Keratinocyte (primary cell): ENCODE measurements around the gene SCAMP2. TPM values are rescaled to one million over a fixed set of nuclear protein-coding genes. Genes with fewer than 3 reads are reported as not detected.
A peak's percentile ranks its signal among the peaks of the same experiment; 100 is the strongest.

Source experiments
- DNase-seq: peaks from one replicate; pipeline ENCODE4 v3.0.0-alpha.2; 2011; ENCODE audit warnings: low read depth, missing footprints, low spot score
- FAIRE-seq: peaks from 2 replicates; lab custom pipeline; 2011; peaks lifted over from hg19 to GRCh38; lab: Jason Lieb, UNC
- H2AFZ ChIP-seq: 2 replicates; pipeline ENCODE4 v1.6.0; 2012; ENCODE audit warnings: low read length, control low read depth, inconsistent platforms; ENCODE audit not compliant: control insufficient read depth
- H3K27ac ChIP-seq: 2 replicates; pipeline ENCODE4 v1.5.1; 2011; ENCODE audit warnings: low read length; ENCODE audit not compliant: control insufficient read depth, insufficient read depth
- H3K27me3 ChIP-seq: 3 replicates; pipeline ENCODE4 v1.6.0; 2011; ENCODE audit warnings: low read length; ENCODE audit not compliant: control insufficient read depth, insufficient read depth; ENCODE audit errors: extremely low read depth
- H3K36me3 ChIP-seq, 2 experiments: 2 replicates in 1 of 2; 3 replicates in 1 of 2; pipeline ENCODE4 v1.5.1; 2011; ENCODE audit warnings: low read length in 2 of 2, mild to moderate bottlenecking in 1 of 2; ENCODE audit not compliant: control insufficient read depth in 2 of 2, insufficient read depth in 2 of 2; ENCODE audit errors: extremely low read depth in 1 of 2
- H3K4me1 ChIP-seq: 3 replicates; pipeline ENCODE4 v1.5.1; 2011; ENCODE audit warnings: low read length; ENCODE audit not compliant: control insufficient read depth, insufficient read depth; ENCODE audit errors: extremely low read depth
- H3K4me2 ChIP-seq: 3 replicates; pipeline ENCODE4 v1.6.0; 2011; ENCODE audit warnings: low read depth, low read length; ENCODE audit not compliant: control insufficient read depth, insufficient read depth; ENCODE audit errors: extremely low read depth
- H3K4me3 ChIP-seq, 3 experiments: fragments of 200-600 bp in 1 of 3; sonication (generic) in 1 of 3; 2 replicates in 2 of 3; 3 replicates in 1 of 3; pipeline ENCODE4 v1.5.1; 2011 to 2016; ENCODE audit warnings: low read length in 3 of 3, mild to moderate bottlenecking in 3 of 3, control low read depth in 2 of 3, inconsistent platforms in 1 of 3, low read depth in 1 of 3, mixed read lengths in 1 of 3, mixed run types in 1 of 3, moderate library complexity in 1 of 3; ENCODE audit not compliant: control insufficient read depth in 2 of 3, insufficient read depth in 2 of 3; ENCODE audit errors: extremely low read depth in 1 of 3
- H3K79me2 ChIP-seq: 2 replicates; pipeline ENCODE4 v1.6.0; 2012; ENCODE audit warnings: low read length; ENCODE audit not compliant: control insufficient read depth, insufficient read depth
- H3K9ac ChIP-seq: 3 replicates; pipeline ENCODE4 v1.6.0; 2011; ENCODE audit warnings: low read length; ENCODE audit not compliant: control insufficient read depth, insufficient read depth; ENCODE audit errors: extremely low read depth
- H3K9me1 ChIP-seq: 3 replicates; pipeline ENCODE4 v1.6.0; 2011; ENCODE audit warnings: low read length; ENCODE audit not compliant: control insufficient read depth, insufficient read depth; ENCODE audit errors: extremely low read depth
- H3K9me3 ChIP-seq: 2 replicates; pipeline ENCODE4 v1.5.1; 2012; ENCODE audit warnings: low read depth, low read length; ENCODE audit not compliant: control insufficient read depth
- H4K20me1 ChIP-seq: 3 replicates; pipeline ENCODE4 v1.6.0; 2011; ENCODE audit warnings: low read length; ENCODE audit not compliant: control insufficient read depth, insufficient read depth; ENCODE audit errors: extremely low read depth
- EZH2 ChIP-seq: IDR thresholded peaks from one replicate; pipeline ENCODE4 v1.6.1; 2012; ENCODE audit warnings: inconsistent platforms, mild to moderate bottlenecking, low read length, moderate library complexity
- dilution Hi-C: fragments of 300-500 bp; cut with MboI; formaldehyde crosslinking; loops from one replicate; pipeline ENCODE4 v1.7.0; 2020; ENCODE audit warnings: low sequenced_read_pairs; ENCODE audit not compliant: extremely low pct_ligation_motif_present
- polyA minus RNA-seq, 3 experiments: library from RNA; depleted of rRNA, polyadenylated mRNA; stranded (reverse); fragments of >200 nt; gene quantifications; 1 replicate in 1 of 3; 2 replicates in 1 of 3; 3 replicates in 1 of 3; pipeline ENCODE4 v1.2.3, GENCODE V29; 2011
- polyA plus RNA-seq, 5 experiments: library from polyadenylated mRNA; depleted of rRNA in 3 of 5; stranded (reverse) in 3 of 5; stranded (forward) in 1 of 5; unstranded in 1 of 5; fragments of >200 nt; gene quantifications; 1 replicate in 1 of 5; 2 replicates in 3 of 5; 3 replicates in 1 of 5; pipeline versions ENCODE4 v1.2.1 to v1.2.3, GENCODE V29; 2011 to 2012; ENCODE audit warnings: missing spikeins in 2 of 5, low read depth in 1 of 5, low replicate concordance in 1 of 5
- TF ChIP-seq, protein P1 (sequence below), 3 experiments: IDR thresholded peaks in 1 of 3; conservative IDR thresholded peaks in 1 of 3; optimal IDR thresholded peaks in 1 of 3; 2 replicates in 2 of 3; 3 replicates in 1 of 3; pipeline versions ENCODE3 to v1.5.1; 2011; ENCODE audit warnings: low read length in 3 of 3, mild to moderate bottlenecking in 3 of 3, moderate library complexity in 2 of 3, control low read depth in 1 of 3, inconsistent platforms in 1 of 3; ENCODE audit not compliant: insufficient read depth in 2 of 3; ENCODE audit errors: extremely low read depth in 1 of 3

The SCAMP2 gene, protein sequence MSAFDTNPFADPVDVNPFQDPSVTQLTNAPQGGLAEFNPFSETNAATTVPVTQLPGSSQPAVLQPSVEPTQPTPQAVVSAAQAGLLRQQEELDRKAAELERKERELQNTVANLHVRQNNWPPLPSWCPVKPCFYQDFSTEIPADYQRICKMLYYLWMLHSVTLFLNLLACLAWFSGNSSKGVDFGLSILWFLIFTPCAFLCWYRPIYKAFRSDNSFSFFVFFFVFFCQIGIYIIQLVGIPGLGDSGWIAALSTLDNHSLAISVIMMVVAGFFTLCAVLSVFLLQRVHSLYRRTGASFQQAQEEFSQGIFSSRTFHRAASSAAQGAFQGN
- polyA plus RNA-seq (72.8 to 114 TPM (median 83.5 TPM) in 3 replicates), polyA minus RNA-seq (147 to 181 TPM (median 180 TPM) in 3 replicates)
- 14.4 TPM for polyA plus RNA-seq (2011; ENCODE audit: low read depth)
- polyA plus RNA-seq (2011; cell fraction: cytosol; rRNA removed): 78.6 and 111 TPM in 2 replicates
- polyA plus RNA-seq (2011; cell fraction: nucleus; rRNA removed): 132 and 147 TPM in 2 replicates
- polyA plus RNA-seq (2012; ENCODE audit: low replicate concordance): 58.0 and 72.4 TPM in 2 replicates
- 136 TPM for polyA minus RNA-seq (2011; cell fraction: cytosol; rRNA and poly(A)+ RNA removed)
- polyA minus RNA-seq (2011; cell fraction: nucleus; rRNA and poly(A)+ RNA removed): 79.8 and 97.4 TPM in 2 replicates

DNA sequence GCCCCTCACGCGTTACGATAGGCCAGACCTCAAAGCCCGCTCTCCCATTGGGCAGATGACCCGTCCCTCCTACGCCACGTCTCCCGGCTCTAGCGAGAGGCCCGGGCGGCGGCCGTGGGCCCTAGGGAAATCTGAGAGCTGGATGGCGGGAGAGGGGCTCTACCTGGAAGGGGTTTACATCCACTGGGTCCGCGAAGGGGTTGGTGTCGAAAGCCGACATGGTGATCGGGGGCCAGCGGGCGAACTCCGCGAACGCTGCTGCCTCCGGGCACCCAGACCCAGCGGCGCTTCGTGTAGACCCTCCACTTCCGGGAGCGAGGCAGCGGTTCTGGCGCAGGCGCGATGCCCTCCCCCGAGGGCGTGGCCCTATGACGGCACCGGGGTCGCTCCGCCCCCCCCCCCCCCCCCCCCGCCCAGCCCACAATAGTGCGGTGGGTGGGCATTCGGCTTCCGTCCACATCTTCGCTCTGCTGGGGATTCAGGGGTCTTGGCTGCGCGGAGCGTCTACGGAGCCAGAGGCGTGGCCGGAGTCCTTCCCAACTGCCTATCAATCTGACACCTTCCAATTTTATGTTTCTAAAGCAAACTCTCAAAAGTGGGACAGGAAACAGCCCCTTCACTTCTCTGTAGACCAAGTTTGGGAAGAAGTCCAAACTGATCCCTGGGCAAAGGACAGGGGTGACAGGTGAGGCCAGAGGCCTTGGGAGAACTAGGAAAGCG lies at the start of gene SCAMP2:
SCAMP2 (minus strand) TSS at position 330 of the 720 bp plus-strand sequence; CDS start at position 220, 110 bp downstream.
- no peaks in the 10 kb centered on the region for H3K9me3 ChIP-seq
- dilution Hi-C loops: no loop called here
- peak within 1 kb of the TSS; percentile 93 for H2AFZ ChIP-seq
- H3K79me2 ChIP-seq: peaks cover 39% of the 10 kb centered on the region
- no peaks in the 10 kb centered on the region for H3K27me3 ChIP-seq
- peaks cover 13% of the 10 kb centered on the region for H4K20me1 ChIP-seq
- DNase-seq (peak; percentile 42), FAIRE-seq (no peak)
- peak within 1 kb of the TSS; percentile 91 for H3K27ac ChIP-seq
- peak within 1 kb of the TSS; percentile 94 for H3K9ac ChIP-seq
- peak within 1 kb of the TSS; percentile 87 for H3K4me2 ChIP-seq
- peaks cover 33% of the 10 kb centered on the region for H3K4me1 ChIP-seq
- H3K4me3 ChIP-seq: peak within 1 kb of the TSS; percentile 62 to 80 (median 74)
- H3K36me3 ChIP-seq: peaks cover 0 to 3% of the 10 kb centered on the region in 2 experiments
- H3K9me1 ChIP-seq: peaks cover 4% of the 10 kb centered on the region
- TF ChIP-seq EZH2: no peak
- TF ChIP-seq, protein P1, sequence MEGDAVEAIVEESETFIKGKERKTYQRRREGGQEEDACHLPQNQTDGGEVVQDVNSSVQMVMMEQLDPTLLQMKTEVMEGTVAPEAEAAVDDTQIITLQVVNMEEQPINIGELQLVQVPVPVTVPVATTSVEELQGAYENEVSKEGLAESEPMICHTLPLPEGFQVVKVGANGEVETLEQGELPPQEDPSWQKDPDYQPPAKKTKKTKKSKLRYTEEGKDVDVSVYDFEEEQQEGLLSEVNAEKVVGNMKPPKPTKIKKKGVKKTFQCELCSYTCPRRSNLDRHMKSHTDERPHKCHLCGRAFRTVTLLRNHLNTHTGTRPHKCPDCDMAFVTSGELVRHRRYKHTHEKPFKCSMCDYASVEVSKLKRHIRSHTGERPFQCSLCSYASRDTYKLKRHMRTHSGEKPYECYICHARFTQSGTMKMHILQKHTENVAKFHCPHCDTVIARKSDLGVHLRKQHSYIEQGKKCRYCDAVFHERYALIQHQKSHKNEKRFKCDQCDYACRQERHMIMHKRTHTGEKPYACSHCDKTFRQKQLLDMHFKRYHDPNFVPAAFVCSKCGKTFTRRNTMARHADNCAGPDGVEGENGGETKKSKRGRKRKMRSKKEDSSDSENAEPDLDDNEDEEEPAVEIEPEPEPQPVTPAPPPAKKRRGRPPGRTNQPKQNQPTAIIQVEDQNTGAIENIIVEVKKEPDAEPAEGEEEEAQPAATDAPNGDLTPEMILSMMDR (optimal IDR thresholded peaks at IDR 0.05 in 1 of 3, IDR thresholded peaks at IDR 0.05 in 1 of 3, conservative IDR thresholded peaks at IDR 0.05 in 1 of 3; ENCODE audit: extremely low read depth in 1 of 3, insufficient read depth in 2 of 3, low read length in 3 of 3): no peak

DNA sequence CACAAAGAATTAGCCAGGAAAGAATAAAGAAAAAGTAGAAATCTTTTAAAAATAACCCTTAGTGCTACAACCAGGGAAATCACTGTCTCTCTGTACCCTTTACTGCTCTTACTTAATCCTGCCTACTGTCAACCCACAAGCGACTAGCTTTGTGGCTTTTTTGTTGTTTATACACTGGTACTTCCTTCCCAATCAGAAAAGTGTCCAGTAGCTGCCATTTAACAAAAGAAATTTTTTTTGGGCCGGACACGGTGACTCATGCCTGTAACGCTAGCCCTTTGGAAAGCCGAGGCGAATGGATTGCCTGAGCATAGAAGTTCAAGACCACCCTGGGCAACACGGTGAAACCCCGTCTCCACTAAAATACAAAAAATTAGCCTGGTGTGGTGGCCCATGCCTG lies 47.3 kb upstream of the SCAMP2 start:
- no peaks in the 10 kb centered on the region for H3K27me3 ChIP-seq
- no peaks in the 10 kb centered on the region for H3K9me3 ChIP-seq
- peaks cover 16 to 26% of the 10 kb centered on the region in 2 experiments for H3K36me3 ChIP-seq
- H3K4me1 ChIP-seq: no peaks in the 10 kb centered on the region
- no peak overlapping the region for H2AFZ ChIP-seq
- H3K4me3 ChIP-seq: no peak overlapping the region
- H3K9ac ChIP-seq: no peak overlapping the region
- H3K9me1 ChIP-seq: no peaks in the 10 kb centered on the region
- no peaks in the 10 kb centered on the region for H3K79me2 ChIP-seq
- dilution Hi-C loops: no loop called here
- H4K20me1 ChIP-seq: no peaks in the 10 kb centered on the region
- no peak for DNase-seq
- no peak for FAIRE-seq
- no peak overlapping the region for H3K4me2 ChIP-seq
- TF ChIP-seq, protein P1 (optimal IDR thresholded peaks at IDR 0.05 in 1 of 3, IDR thresholded peaks at IDR 0.05 in 1 of 3, conservative IDR thresholded peaks at IDR 0.05 in 1 of 3; ENCODE audit: extremely low read depth in 1 of 3, insufficient read depth in 2 of 3, low read length in 3 of 3): no peak
- no peak for TF ChIP-seq EZH2
- H3K27ac ChIP-seq: no peak overlapping the region
